ENCODE measurements around the gene ARID1B. TPM values are rescaled to one million over a fixed set of nuclear protein-coding genes. Genes with fewer than 3 reads are reported as not detected.

Gene ARID1B
- total and polyA plus RNA-seq, 10 of the 15 experiments (the other 5 are each of a cell fraction or from before 2014, with no cell fraction given) = 24.7 to 133 (median 54.6) TPM

DNA sequence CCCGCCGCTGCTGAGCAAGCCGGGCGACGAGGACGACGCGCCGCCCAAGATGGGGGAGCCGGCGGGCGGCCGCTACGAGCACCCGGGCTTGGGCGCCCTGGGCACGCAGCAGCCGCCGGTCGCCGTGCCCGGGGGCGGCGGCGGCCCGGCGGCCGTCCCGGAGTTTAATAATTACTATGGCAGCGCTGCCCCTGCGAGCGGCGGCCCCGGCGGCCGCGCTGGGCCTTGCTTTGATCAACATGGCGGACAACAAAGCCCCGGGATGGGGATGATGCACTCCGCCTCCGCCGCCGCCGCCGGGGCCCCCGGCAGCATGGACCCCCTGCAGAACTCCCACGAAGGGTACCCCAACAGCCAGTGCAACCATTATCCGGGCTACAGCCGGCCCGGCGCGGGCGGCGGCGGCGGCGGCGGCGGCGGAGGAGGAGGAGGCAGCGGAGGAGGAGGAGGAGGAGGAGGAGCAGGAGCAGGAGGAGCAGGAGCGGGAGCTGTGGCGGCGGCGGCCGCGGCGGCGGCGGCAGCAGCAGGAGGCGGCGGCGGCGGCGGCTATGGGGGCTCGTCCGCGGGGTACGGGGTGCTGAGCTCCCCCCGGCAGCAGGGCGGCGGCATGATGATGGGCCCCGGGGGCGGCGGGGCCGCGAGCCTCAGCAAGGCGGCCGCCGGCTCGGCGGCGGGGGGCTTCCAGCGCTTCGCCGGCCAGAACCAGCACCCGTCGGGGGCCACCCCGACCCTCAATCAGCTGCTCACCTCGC lies 1.5 kb downstream of the ARID1B start:
- Histone ChIP-seq H4K20me1 (ENCODE audit: control insufficient read depth, insufficient read depth) (no peaks in the 10 kb centered on the region), H3K79me2 (ENCODE audit: control insufficient read depth, insufficient read depth, low read length) (peaks cover 84% of the 10 kb centered on the region), H3K9ac (ENCODE audit: control insufficient read depth, insufficient read depth, low read length) (peak overlapping the region; percentile 95), H3K27ac (ENCODE audit: control insufficient read depth, insufficient read depth) (peak overlapping the region; percentile 93), H3K9me3 (replicated peaks; ENCODE audit: control insufficient read depth, insufficient read depth, low read length) (no peaks in the 10 kb centered on the region), H3K36me3 (ENCODE audit: control insufficient read depth in 2 of 2, insufficient read depth in 2 of 2, low read length in 1 of 2) (no peaks in the 10 kb centered on the region), H3K4me2 (ENCODE audit: control insufficient read depth, insufficient read depth) (peak overlapping the region; percentile 47; the same call in 1 of the 2 replicates), H2AFZ (ENCODE audit: control insufficient read depth, low read depth, low read length) (peak overlapping the region; percentile 15), H3K27me3 (replicated peaks in 1 of 2; ENCODE audit: control insufficient read depth in 2 of 2, insufficient read depth in 2 of 2, low read length in 1 of 2) (no peaks in the 10 kb centered on the region), H3K4me1 (ENCODE audit: control insufficient read depth, insufficient read depth, low read length) (peaks cover 19% of the 10 kb centered on the region), H3K4me3 (peak overlapping the region; percentile 89)
- WGBS (ENCODE audit: insufficient coverage, insufficient replicate concordance, low lambda C conversion rate, missing lambda C conversion rate) = under 1% methylated on average over 21 of the region's 100 CpGs
- no peak for FAIRE-seq
- BruUV-seq (replicated peaks) = no TSS peak
- POLR2A ChIA-PET = interaction anchor here (0.6 to 3.6 kb wide), 7 partner anchors 9 to 138 kb away, joined by 3 to 19 read pairs (median 3); no protein-coding TSS in a partner anchor
- in situ Hi-C loops (cut with MboI) (no loop called here), intact Hi-C loops (cut with micrococcal nuclease; ENCODE audit: unreplicated experiment) (loop anchor here (5.0 to 10.0 kb wide), 2 partner anchors 216 to 384 kb away; no protein-coding TSS in a partner anchor)
- RAD21 ChIA-PET (ENCODE audit: unreplicated experiment) = interaction anchor here (0.7 to 6.0 kb wide), 10 partner anchors 13 to 142 kb away, joined by 3 to 30 read pairs (median 6); no protein-coding TSS in a partner anchor
- no peak for DNase-seq (ENCODE audit: low read depth, low spot score)
- CTCF ChIA-PET = interaction anchor here (1.2 kb wide), 1 partner anchor 58 kb away, joined by 5 read pairs; no protein-coding TSS in a partner anchor
- no peak for ATAC-seq
- SMC1A ChIA-PET (ENCODE audit: uncharacterized antibody, unreplicated experiment) = interaction anchor here (1.9 to 3.0 kb wide), 5 partner anchors 23 to 154 kb away, joined by 5 to 21 read pairs (median 8); no protein-coding TSS in a partner anchor
- TF ChIP-seq SREBF2 (IDR thresholded peaks at IDR 0.05; ENCODE audit: low read length) (no peak), BHLHE40 (IDR thresholded peaks at IDR 0.05; ENCODE audit: borderline replicate concordance in 1 of 2, low read depth in 2 of 2, low read length in 1 of 2) (0 out of 4 replicates have a peak, but pooled peaks of 1 of the 2 experiments have one; percentile 3), EGR1 (IDR thresholded peaks at IDR 0.05; ENCODE audit: borderline replicate concordance in 1 of 2, low read depth in 2 of 2, low read length in 2 of 2) (peak in 1 of 2 experiments; percentile 7; a peak in 1 of 3 replicates), SRF (IDR thresholded peaks at IDR 0.05; ENCODE audit: low read depth in 2 of 2, low read length in 2 of 2) (no peak), ZNF592 (IDR thresholded peaks at IDR 0.05) (no peak), DPF2 (IDR thresholded peaks at IDR 0.05) (peak; percentile 7; the same call in 1 of the 2 replicates), YY1 (IDR thresholded peaks at IDR 0.05; ENCODE audit: low read depth, low read length) (peak; percentile 89), NFXL1 (IDR thresholded peaks at IDR 0.05; ENCODE audit: borderline replicate concordance) (peak; percentile 99), BCL11A (IDR thresholded peaks at IDR 0.05; ENCODE audit: low read depth, low read length) (no peak), SREBF1 (IDR thresholded peaks at IDR 0.05; ENCODE audit: low read length) (no peak), CHD1 (IDR thresholded peaks at IDR 0.05; ENCODE audit: low read depth, low read length) (no peak), RB1 (IDR thresholded peaks at IDR 0.05; ENCODE audit: borderline replicate concordance) (no peak), RELA (IDR thresholded peaks at IDR 0.05; ENCODE audit: borderline replicate concordance, partially characterized antibody) (no peak), IKZF2 (IDR thresholded peaks at IDR 0.05) (no peak), IKZF1 (conservative IDR thresholded peaks at IDR 0.05) (peak; percentile 12; the same call in 1 of the 2 replicates), MXI1 (IDR thresholded peaks at IDR 0.05; ENCODE audit: low read depth, low read length) (no peak), POLR2AphosphoS2 (IDR thresholded peaks at IDR 0.05; ENCODE audit: low read depth, low read length) (peak; percentile 28; the same call in 1 of the 2 replicates), CREB1 (IDR thresholded peaks at IDR 0.05; ENCODE audit: low read depth) (no peak), YBX1 (IDR thresholded peaks at IDR 0.05) (no peak)
- TF ChIP-seq, protein P1, sequence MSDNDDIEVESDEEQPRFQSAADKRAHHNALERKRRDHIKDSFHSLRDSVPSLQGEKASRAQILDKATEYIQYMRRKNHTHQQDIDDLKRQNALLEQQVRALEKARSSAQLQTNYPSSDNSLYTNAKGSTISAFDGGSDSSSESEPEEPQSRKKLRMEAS (IDR thresholded peaks at IDR 0.05; ENCODE audit: low read depth, low read length) = no peak

Data from GM12878 (cell line).